ENCODE results near the gene C19orf73. TPM values are rescaled to one million over a fixed set of nuclear protein-coding genes. Genes with fewer than 3 reads are reported as not detected.

The C19orf73 gene
- total RNA-seq, 6 donors from 2014 or later: 0.89 to 7.9 (median 2.3) TPM; not detected in 1

DNA sequence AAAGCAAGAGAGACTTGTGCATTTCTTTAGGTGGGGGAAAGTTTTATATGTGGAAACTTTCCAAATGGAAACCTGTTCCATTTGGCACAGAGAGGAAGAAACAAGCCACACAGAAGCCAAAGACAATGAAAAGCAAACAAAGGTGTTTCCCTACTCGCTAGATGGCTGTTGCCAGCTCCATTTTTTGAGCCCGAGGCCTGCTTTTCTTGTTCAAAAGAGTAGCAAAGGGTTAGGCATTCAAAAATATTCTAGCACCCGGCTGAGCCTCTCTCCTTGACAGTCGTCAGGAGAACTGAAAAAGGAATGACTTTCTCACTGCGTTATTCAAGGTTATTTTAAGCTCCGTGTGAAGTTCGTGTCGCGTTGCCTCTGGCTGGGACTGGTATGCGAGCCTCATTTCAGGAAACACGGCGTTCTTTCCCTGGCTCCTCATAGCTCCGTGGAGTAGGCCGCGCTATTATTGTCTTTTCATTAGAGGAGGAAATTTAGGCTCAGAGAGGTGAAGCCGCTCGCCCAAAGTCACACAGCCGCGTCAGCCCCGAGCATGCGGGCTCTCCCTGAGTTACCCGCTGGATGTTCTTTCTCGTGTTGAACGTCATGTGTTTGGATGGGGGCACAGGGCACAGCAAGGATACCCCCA lies 46.3 kb upstream of the C19orf73 start:
- WGBS, 2 donors: 51 to 57% methylated on average over 22 to 24 of the region's 24 CpGs
- Histone ChIP-seq H3K4me1 (peaks cover 15 to 24% (median 16%) of the 10 kb centered on the region in 4 donors), H3K27me3 (no peaks in the 10 kb centered on the region), H3K27ac (peak overlapping the region; percentile 71 to 82 (median 74)), H3K4me3 (no peak overlapping the region), H3K36me3 (peaks cover 0 to 30% (median 21%) of the 10 kb centered on the region in 4 donors), H3K9me3 (no peaks in the 10 kb centered on the region)
- ATAC-seq (ENCODE audit: low FRiP score in 2 of 2): peak in 1 of 2 donors; percentile 44
- DNase-seq: peak in 1 of 2 donors; percentile 46
- TF ChIP-seq POLR2A (IDR thresholded peaks at IDR 0.05): no peak
- TF ChIP-seq EP300 (IDR thresholded peaks at IDR 0.05): no peak
- TF ChIP-seq, protein P1, sequence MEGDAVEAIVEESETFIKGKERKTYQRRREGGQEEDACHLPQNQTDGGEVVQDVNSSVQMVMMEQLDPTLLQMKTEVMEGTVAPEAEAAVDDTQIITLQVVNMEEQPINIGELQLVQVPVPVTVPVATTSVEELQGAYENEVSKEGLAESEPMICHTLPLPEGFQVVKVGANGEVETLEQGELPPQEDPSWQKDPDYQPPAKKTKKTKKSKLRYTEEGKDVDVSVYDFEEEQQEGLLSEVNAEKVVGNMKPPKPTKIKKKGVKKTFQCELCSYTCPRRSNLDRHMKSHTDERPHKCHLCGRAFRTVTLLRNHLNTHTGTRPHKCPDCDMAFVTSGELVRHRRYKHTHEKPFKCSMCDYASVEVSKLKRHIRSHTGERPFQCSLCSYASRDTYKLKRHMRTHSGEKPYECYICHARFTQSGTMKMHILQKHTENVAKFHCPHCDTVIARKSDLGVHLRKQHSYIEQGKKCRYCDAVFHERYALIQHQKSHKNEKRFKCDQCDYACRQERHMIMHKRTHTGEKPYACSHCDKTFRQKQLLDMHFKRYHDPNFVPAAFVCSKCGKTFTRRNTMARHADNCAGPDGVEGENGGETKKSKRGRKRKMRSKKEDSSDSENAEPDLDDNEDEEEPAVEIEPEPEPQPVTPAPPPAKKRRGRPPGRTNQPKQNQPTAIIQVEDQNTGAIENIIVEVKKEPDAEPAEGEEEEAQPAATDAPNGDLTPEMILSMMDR (IDR thresholded peaks at IDR 0.05): no peak
- no peak for TF ChIP-seq POLR2AphosphoS5 (IDR thresholded peaks at IDR 0.05)

GRCh38 chr19:49161987-49162386 lies 43.0 kb upstream of the C19orf73 start:
- Histone ChIP-seq H3K36me3 (peaks cover 0 to 5% (median 0%) of the 10 kb centered on the region in 4 donors), H3K27me3 (no peaks in the 10 kb centered on the region), H3K27ac (peak overlapping the region in 1 of 4 donors; percentile 40), H3K4me1 (peaks cover 25 to 39% (median 31%) of the 10 kb centered on the region in 4 donors), H3K9me3 (no peaks in the 10 kb centered on the region), H3K4me3 (no peak overlapping the region)
- DNase-seq (no peak), ATAC-seq (ENCODE audit: low FRiP score in 2 of 2) (no peak)
- TF ChIP-seq POLR2A (IDR thresholded peaks at IDR 0.05) (no peak), EP300 (IDR thresholded peaks at IDR 0.05) (no peak), POLR2AphosphoS5 (IDR thresholded peaks at IDR 0.05) (no peak)
- TF ChIP-seq, protein P1 (IDR thresholded peaks at IDR 0.05): no peak
- WGBS, 2 donors: 41 to 57% methylated on average over 4 of the region's 4 CpGs

DNA sequence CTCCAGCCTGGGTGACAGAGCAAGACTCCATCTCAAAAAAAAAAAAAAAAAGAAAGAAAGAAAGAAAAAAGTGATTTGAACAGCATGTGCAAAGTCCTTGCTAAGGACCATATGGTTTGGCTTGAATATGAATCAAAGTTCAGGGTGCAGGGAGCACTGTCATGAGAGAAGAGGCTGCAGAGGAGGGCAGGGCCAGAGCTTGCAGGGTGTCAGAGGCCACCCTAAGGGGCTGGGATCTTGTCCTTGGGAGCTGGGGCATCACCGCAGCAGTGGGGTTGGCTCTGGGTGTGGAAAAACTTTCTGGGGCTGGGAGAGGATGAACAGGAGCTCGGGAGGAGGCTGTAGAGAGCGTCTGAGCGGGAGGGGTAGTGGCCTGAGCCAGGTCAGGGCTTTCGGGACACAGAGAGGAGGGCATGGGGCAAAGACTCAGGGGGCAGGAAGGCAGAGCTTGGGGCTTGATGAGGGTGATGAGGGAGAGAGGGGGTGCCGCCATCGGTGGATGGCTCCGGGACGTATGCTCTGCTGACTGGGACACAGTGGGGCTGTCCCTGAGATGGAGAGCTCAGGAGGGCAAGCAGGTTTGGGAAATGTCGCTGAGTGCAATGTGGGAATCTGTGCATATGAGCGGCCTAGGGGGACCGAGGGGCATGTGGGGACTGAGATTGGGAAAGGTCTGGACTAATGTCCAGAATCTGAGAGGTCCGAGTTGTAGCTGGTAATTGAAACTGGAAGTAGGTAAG lies 41.7 kb upstream of the C19orf73 start:
- peaks cover 0 to 5% (median 0%) of the 10 kb centered on the region in 4 donors for H3K36me3 ChIP-seq

DNA sequence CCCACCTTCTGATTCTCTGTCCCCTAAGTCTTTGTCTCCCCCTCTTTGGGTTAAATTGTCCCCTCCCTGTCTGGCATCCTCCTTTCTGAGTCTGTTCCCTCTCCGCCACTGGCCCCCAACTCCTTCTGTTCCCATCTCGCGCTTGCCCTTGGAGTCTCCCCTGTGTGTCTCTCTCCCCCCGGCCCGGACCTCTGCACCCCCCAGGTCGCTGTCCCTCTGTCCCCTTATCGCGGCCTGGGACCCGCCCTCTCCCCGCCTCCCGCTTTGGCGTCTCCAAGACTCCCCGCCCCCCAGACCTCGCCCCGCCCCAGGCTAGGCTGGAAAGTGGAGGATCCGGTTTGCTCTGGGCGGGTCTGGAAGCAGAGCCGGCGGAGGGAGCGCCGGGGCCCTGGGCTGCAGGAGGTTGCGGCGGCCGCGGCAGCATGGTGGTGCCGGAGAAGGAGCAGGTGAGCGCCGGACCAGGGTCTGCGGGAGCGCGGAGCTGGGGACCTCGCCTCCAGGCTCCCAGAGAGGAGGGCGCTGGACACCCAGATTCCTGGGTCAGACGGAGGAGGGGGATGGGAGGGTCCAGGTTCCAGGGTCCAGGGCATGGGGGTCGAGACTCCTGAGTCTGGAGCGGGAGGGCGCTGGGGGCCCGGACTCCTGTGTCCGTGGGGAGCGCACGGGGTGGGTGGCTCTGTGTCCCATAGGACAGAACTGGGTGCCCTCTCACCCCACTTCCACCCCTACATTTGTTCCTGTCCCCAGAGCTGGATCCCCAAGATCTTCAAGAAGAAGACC lies 38.7 kb upstream of the C19orf73 start, which contains the start of gene TRPM4:
TRPM4 (plus strand) TSS at position 348 of the 780 bp plus-strand sequence; CDS start at position 423, 75 bp downstream.
- peak within 1 kb of the TSS; percentile 56 to 99 (median 81) for H3K4me3 ChIP-seq
- no peaks in the 10 kb centered on the region for H3K27me3 ChIP-seq
- peak within 1 kb of the TSS; percentile 85 to 95 (median 90) for H3K27ac ChIP-seq
- ATAC-seq (ENCODE audit: low FRiP score in 2 of 2): peak; percentile 95 to 97
- H3K36me3 ChIP-seq: peaks cover 0 to 5% (median 0%) of the 10 kb centered on the region in 4 donors
- DNase-seq: peak; percentile 92 to 96
- 0 to 2% methylated on average over 27 to 31 of the region's 41 CpGs for WGBS, 2 donors
- TF ChIP-seq POLR2A (IDR thresholded peaks at IDR 0.05) (peak in 3 of 4 donors; percentile 55 to 83 (median 58)), POLR2AphosphoS5 (IDR thresholded peaks at IDR 0.05) (peak; percentile 63 to 88), EP300 (IDR thresholded peaks at IDR 0.05) (no peak)
- TF ChIP-seq, protein P1 (IDR thresholded peaks at IDR 0.05): peak in 1 of 6 experiments; percentile 4
- no peaks in the 10 kb centered on the region for H3K9me3 ChIP-seq
- H3K4me1 ChIP-seq: peaks cover 11 to 23% (median 14%) of the 10 kb centered on the region in 4 donors

More for the DNA sequence above, 41.7 kb upstream of the C19orf73 start:
- Histone ChIP-seq H3K4me1 (peaks cover 20 to 34% (median 25%) of the 10 kb centered on the region in 4 donors), H3K4me3 (no peak overlapping the region), H3K27ac (no peak overlapping the region), H3K27me3 (no peaks in the 10 kb centered on the region), H3K9me3 (no peaks in the 10 kb centered on the region)
- no peak for ATAC-seq (ENCODE audit: low FRiP score in 2 of 2)
- 90 to 95% methylated on average over 13 of the region's 13 CpGs for WGBS, 2 donors
- DNase-seq: no peak
- TF ChIP-seq, protein P1 (IDR thresholded peaks at IDR 0.05): no peak
- no peak for TF ChIP-seq POLR2AphosphoS5 (IDR thresholded peaks at IDR 0.05)
- no peak for TF ChIP-seq EP300 (IDR thresholded peaks at IDR 0.05)
